Medulla oblongata (tissue), 1 donor: ENCODE measurements around the gene TTBK1.

Experiments
- DNase-seq: peaks from one replicate; pipeline ENCODE4 v3.0.0-alpha.2; 2015; ENCODE audit errors: extremely low spot score

TTBK1 gene

GRCh38 chr6:43255408-43256054 is 12.2 kb downstream of the TTBK1 start:
- no peak for DNase-seq

- no peak for DNase-seq
Observed at GRCh38 chr6:43256670-43257366, 13.5 kb downstream of the TTBK1 start.

GRCh38 chr6:43257367-43258145 is 14.3 kb downstream of the TTBK1 start:
- no peak for DNase-seq

- no peak for DNase-seq
Observed at GRCh38 chr6:43258180-43258579, 14.9 kb downstream of the TTBK1 start.

GRCh38 chr6:43258807-43259686 is 15.8 kb downstream of the TTBK1 start:
- no peak for DNase-seq

GRCh38 chr6:43260791-43261190 is 17.5 kb downstream of the TTBK1 start:
- DNase-seq, result no peak

- no peak for DNase-seq
Observed at GRCh38 chr6:43261198-43261597, 17.9 kb downstream of the TTBK1 start.

GRCh38 chr6:43262000-43262779 is 18.9 kb downstream of the TTBK1 start:
- no peak for DNase-seq

GRCh38 chr6:43262780-43263313 is 19.6 kb downstream of the TTBK1 start:
- no peak for DNase-seq

GRCh38 chr6:43263314-43264178 is 20.3 kb downstream of the TTBK1 start:
- peak; percentile 65 for DNase-seq

- no peak for DNase-seq
Observed at GRCh38 chr6:43264599-43265145, 21.4 kb downstream of the TTBK1 start.

- no peak for DNase-seq
Observed at GRCh38 chr6:43265564-43265963, 22.3 kb downstream of the TTBK1 start.

- DNase-seq, result no peak
Observed at GRCh38 chr6:43267619-43268354, 24.5 kb downstream of the TTBK1 start.

- DNase-seq, result peak; percentile 89
Observed at GRCh38 chr6:43268355-43268700, 25.0 kb downstream of the TTBK1 start.

- no peak for DNase-seq
Observed at GRCh38 chr6:43268782-43269272, 25.5 kb downstream of the TTBK1 start.

- no peak for DNase-seq
Observed at GRCh38 chr6:43269273-43270007, 26.2 kb downstream of the TTBK1 start.

GRCh38 chr6:43271103-43271815 is 28.0 kb downstream of the TTBK1 start:
- DNase-seq, result no peak
